Esophagus muscularis mucosa (tissue), 2 donors: ENCODE results near the gene PIP5K1B.

ENCODE experiments used
- EP300 ChIP-seq: sonication (generic); formaldehyde crosslinking; IDR thresholded peaks from one replicate; pipeline ENCODE4 v1.6.1; 2017; ENCODE audit warnings: antibody characterized with exemption
- POLR2A ChIP-seq: fragments of 450-650 bp; IDR thresholded peaks from one replicate; pipeline ENCODE4 v1.6.1; 2017; ENCODE audit warnings: antibody characterized with exemption, moderate library complexity, mild to moderate bottlenecking, low read depth

- TF ChIP-seq POLR2A (no peak), EP300 (no peak)
These were observed 229.2 kb downstream of the PIP5K1B start for GRCh38 chr9:68934329-68934644.
